ENCODE data around the gene SCIMP.
A peak's percentile ranks its signal among the peaks of the same experiment; 100 is the strongest.
"Not testable (repeated sequence)": the region's sequence is repeated elsewhere in the genome, so short reads cannot be mapped to it uniquely, and the experiment has no call there.

Gene SCIMP

GRCh38 chr17:5237541-5238016 lies 2.9 kb upstream of the SCIMP start:
- DNase-seq: peak; percentile 52 to 67

GRCh38 chr17:5236938-5237540 lies 2.4 kb upstream of the SCIMP start:
- no peak for DNase-seq

GRCh38 chr17:5233492-5233891 lies 1.2 kb downstream of the SCIMP start:
- not testable (repeated sequence) for DNase-seq

GRCh38 chr17:5226940-5227878 lies 7.5 kb downstream of the SCIMP start:
- DNase-seq: no peak

- no peak for DNase-seq
These were observed 8.8 kb downstream of the SCIMP start for GRCh38 chr17:5225668-5226457.

GRCh38 chr17:5221912-5222311 lies 12.7 kb downstream of the SCIMP start:
- DNase-seq: not testable (repeated sequence)

GRCh38 chr17:5220074-5220473 lies 14.6 kb downstream of the SCIMP start:
- DNase-seq: no peak

- DNase-seq: no peak
These were observed 15.1 kb downstream of the SCIMP start for GRCh38 chr17:5219536-5219935.

- DNase-seq: not testable (repeated sequence)
These were observed 17.1 kb downstream of the SCIMP start for GRCh38 chr17:5217562-5217961.

GRCh38 chr17:5211458-5211857 lies 23.2 kb downstream of the SCIMP start:
- DNase-seq: no peak

GRCh38 chr17:5210614-5211252 lies 23.9 kb downstream of the SCIMP start:
- DNase-seq: no peak

- DNase-seq: no peak
These were observed 24.6 kb downstream of the SCIMP start for GRCh38 chr17:5210091-5210490.

GRCh38 chr17:5209396-5209795 lies 25.3 kb downstream of the SCIMP start:
- no peak for DNase-seq

GRCh38 chr17:5203908-5204294 lies 30.8 kb downstream of the SCIMP start:
- no peak for DNase-seq

- no peak for DNase-seq
These were observed 31.3 kb downstream of the SCIMP start for GRCh38 chr17:5203178-5203907.

- no peak for DNase-seq
These were observed 33.6 kb downstream of the SCIMP start for GRCh38 chr17:5201011-5201410.

GRCh38 chr17:5200360-5200759 lies 34.3 kb downstream of the SCIMP start:
- DNase-seq: no peak

GRCh38 chr17:5198472-5198871 lies 36.2 kb downstream of the SCIMP start:
- DNase-seq: no peak

GRCh38 chr17:5194346-5194745 lies 40.3 kb downstream of the SCIMP start:
- DNase-seq: no peak

- peak; percentile 79 to 93 for DNase-seq
These were observed 42.9 kb downstream of the SCIMP start, which contains the start of gene ZNF594 for GRCh38 chr17:5191541-5192417. TSS of gene ZNF594 (minus strand) at chr17:5191868. CDS start at chr17:5184256, 7,612 bp downstream.

- DNase-seq: no peak
These were observed 50.4 kb downstream of the SCIMP start for GRCh38 chr17:5184288-5184687.
